Raji (cell line): Measurements from ENCODE around the gene PHKA1.

Experiments
- POLR2A ChIP-seq: IDR thresholded peaks from 2 replicates; pipeline ENCODE4 v1.6.1; 2011; ENCODE audit warnings: low read depth, low read length, control low read depth; ENCODE audit not compliant: insufficient read depth

Gene PHKA1

GRCh38 chrX:72713599-72714477 is at the start of gene PHKA1:
Gene PHKA1, minus strand, starts transcription at chrX:72714306. Its CDS starts 426 bp downstream, at chrX:72713880.
- peak; percentile 70 for TF ChIP-seq POLR2A

- no peak for TF ChIP-seq POLR2A
Observed at GRCh38 chrX:72735561-72735960, 21.5 kb upstream of the PHKA1 start.

GRCh38 chrX:72727846-72728245 is 13.7 kb upstream of the PHKA1 start:
- no peak for TF ChIP-seq POLR2A

GRCh38 chrX:72716766-72717165 is 2.7 kb upstream of the PHKA1 start:
- TF ChIP-seq POLR2A, result no peak

GRCh38 chrX:72715546-72715945 is 1.4 kb upstream of the PHKA1 start:
- TF ChIP-seq POLR2A, result no peak

GRCh38 chrX:72714478-72714916 is 391 bp upstream of the PHKA1 start:
- no peak for TF ChIP-seq POLR2A

GRCh38 chrX:72713130-72713529 is 976 bp downstream of the PHKA1 start:
- TF ChIP-seq POLR2A, result no peak

- TF ChIP-seq POLR2A, result no peak
Observed at GRCh38 chrX:72712094-72712755, 1.9 kb downstream of the PHKA1 start.

GRCh38 chrX:72705814-72706213 is 8.3 kb downstream of the PHKA1 start:
- TF ChIP-seq POLR2A, result no peak

- TF ChIP-seq POLR2A, result no peak
Observed at GRCh38 chrX:72705111-72705510, 9.0 kb downstream of the PHKA1 start.

GRCh38 chrX:72694170-72694569 is 19.9 kb downstream of the PHKA1 start:
- TF ChIP-seq POLR2A, result no peak

GRCh38 chrX:72693477-72693876 is 20.6 kb downstream of the PHKA1 start:
- TF ChIP-seq POLR2A, result no peak

- no peak for TF ChIP-seq POLR2A
Observed at GRCh38 chrX:72687396-72687795, 26.7 kb downstream of the PHKA1 start.

GRCh38 chrX:72685810-72686456 is 28.2 kb downstream of the PHKA1 start:
- TF ChIP-seq POLR2A, result no peak

- TF ChIP-seq POLR2A, result no peak
Observed at GRCh38 chrX:72685018-72685417, 29.1 kb downstream of the PHKA1 start.

GRCh38 chrX:72683631-72684030 is 30.5 kb downstream of the PHKA1 start:
- no peak for TF ChIP-seq POLR2A
